Measurements from ENCODE around the gene ABLIM3.

The ABLIM3 gene

GRCh38 chr5:149246906-149247305 is 105.6 kb downstream of the ABLIM3 start:
- H3K9ac ChIP-seq = no peak overlapping the region
- no peak overlapping the region for H3K4me2 ChIP-seq
- H3K79me2 ChIP-seq (ENCODE audit: insufficient read depth, low read depth) = no peaks in the 10 kb centered on the region
- no peaks in the 10 kb centered on the region for H3K27me3 ChIP-seq (ENCODE audit: insufficient read depth, low read depth)
- H3K36me3 ChIP-seq (ENCODE audit: insufficient read depth) = no peaks in the 10 kb centered on the region
- TF ChIP-seq CTCF (conservative IDR thresholded peaks at IDR 0.05; ENCODE audit: low read depth, low read length) = no peak
- H2AFZ ChIP-seq (ENCODE audit: low read depth) = no peak overlapping the region
- H4K20me1 ChIP-seq (ENCODE audit: insufficient read depth) = no peaks in the 10 kb centered on the region
- H3K4me3 ChIP-seq (IDR thresholded peaks at IDR 0.05; ENCODE audit: insufficient read depth, low read depth, low read length) = no peak overlapping the region
- H3K4me1 ChIP-seq (ENCODE audit: low read depth, poor library complexity, severe bottlenecking) = no peaks in the 10 kb centered on the region
- H3K27ac ChIP-seq = no peak overlapping the region

- no peak for TF ChIP-seq CTCF (conservative IDR thresholded peaks at IDR 0.05; ENCODE audit: low read depth, low read length)
- H3K79me2 ChIP-seq (ENCODE audit: insufficient read depth, low read depth) = no peaks in the 10 kb centered on the region
- no peaks in the 10 kb centered on the region for H4K20me1 ChIP-seq (ENCODE audit: insufficient read depth)
- H3K9ac ChIP-seq = no peak overlapping the region
- H3K4me1 ChIP-seq (ENCODE audit: low read depth, poor library complexity, severe bottlenecking) = no peaks in the 10 kb centered on the region
- H3K27me3 ChIP-seq (ENCODE audit: insufficient read depth, low read depth) = no peaks in the 10 kb centered on the region
- no peak overlapping the region for H3K4me3 ChIP-seq (IDR thresholded peaks at IDR 0.05; ENCODE audit: insufficient read depth, low read depth, low read length)
- no peaks in the 10 kb centered on the region for H3K36me3 ChIP-seq (ENCODE audit: insufficient read depth)
- H3K27ac ChIP-seq = no peak overlapping the region
- H2AFZ ChIP-seq (ENCODE audit: low read depth) = no peak overlapping the region
- no peak overlapping the region for H3K4me2 ChIP-seq
Measured at GRCh38 chr5:149247726-149248125, 106.4 kb downstream of the ABLIM3 start.

- no peak overlapping the region for H3K4me2 ChIP-seq
- no peaks in the 10 kb centered on the region for H4K20me1 ChIP-seq (ENCODE audit: insufficient read depth)
- no peaks in the 10 kb centered on the region for H3K36me3 ChIP-seq (ENCODE audit: insufficient read depth)
- TF ChIP-seq CTCF (conservative IDR thresholded peaks at IDR 0.05; ENCODE audit: low read depth, low read length) = no peak
- H3K27me3 ChIP-seq (ENCODE audit: insufficient read depth, low read depth) = no peaks in the 10 kb centered on the region
- no peak overlapping the region for H2AFZ ChIP-seq (ENCODE audit: low read depth)
- no peak overlapping the region for H3K4me3 ChIP-seq (IDR thresholded peaks at IDR 0.05; ENCODE audit: insufficient read depth, low read depth, low read length)
- no peaks in the 10 kb centered on the region for H3K79me2 ChIP-seq (ENCODE audit: insufficient read depth, low read depth)
- no peak overlapping the region for H3K9ac ChIP-seq
- H3K27ac ChIP-seq = no peak overlapping the region
- H3K4me1 ChIP-seq (ENCODE audit: low read depth, poor library complexity, severe bottlenecking) = no peaks in the 10 kb centered on the region
Measured at GRCh38 chr5:149251546-149251945, 110.3 kb downstream of the ABLIM3 start.

GRCh38 chr5:149254506-149254905 is 113.2 kb downstream of the ABLIM3 start:
- Histone ChIP-seq H4K20me1 (ENCODE audit: insufficient read depth) (no peaks in the 10 kb centered on the region), H3K4me2 (no peak overlapping the region), H3K9ac (no peak overlapping the region), H3K79me2 (ENCODE audit: insufficient read depth, low read depth) (no peaks in the 10 kb centered on the region), H3K4me1 (ENCODE audit: low read depth, poor library complexity, severe bottlenecking) (no peaks in the 10 kb centered on the region), H3K27ac (no peak overlapping the region), H3K36me3 (ENCODE audit: insufficient read depth) (no peaks in the 10 kb centered on the region), H2AFZ (ENCODE audit: low read depth) (no peak overlapping the region), H3K27me3 (ENCODE audit: insufficient read depth, low read depth) (no peaks in the 10 kb centered on the region), H3K4me3 (IDR thresholded peaks at IDR 0.05; ENCODE audit: insufficient read depth, low read depth, low read length) (no peak overlapping the region)
- no peak for TF ChIP-seq CTCF (conservative IDR thresholded peaks at IDR 0.05; ENCODE audit: low read depth, low read length)

Measured in KMS-11 (cell line).